Measurements from ENCODE around the gene AKAP13. TPM values are rescaled to one million over a fixed set of nuclear protein-coding genes. Genes with fewer than 3 reads are reported as not detected.
"Not testable (repeated sequence)": the region's sequence is repeated elsewhere in the genome, so short reads cannot be mapped to it uniquely, and the experiment has no call there.

AKAP13 gene
- polyA plus RNA-seq, 1 donor from 2014 or later = 10.0 TPM

DNA sequence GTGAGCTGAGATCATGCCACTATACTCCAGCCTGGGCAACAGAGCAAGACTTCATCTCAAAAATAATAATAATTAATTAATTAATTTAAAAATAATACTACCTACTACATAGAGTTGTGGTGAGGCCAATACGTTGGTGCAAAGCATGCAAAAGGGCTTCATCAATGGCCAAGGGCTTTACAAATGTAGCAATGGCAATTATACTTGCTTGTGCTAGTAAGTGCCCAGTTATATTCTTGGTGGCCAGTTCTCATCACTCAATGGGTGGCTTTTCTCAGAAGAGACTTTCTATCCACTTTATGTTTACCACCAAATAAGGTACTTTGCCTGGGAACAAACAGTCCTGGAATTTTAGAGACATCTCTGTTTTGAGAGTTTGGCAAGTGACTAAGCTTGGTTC is 36.2 kb upstream of the AKAP13 start:
- H3K4me3 ChIP-seq (ENCODE audit: low read length); H3K9me2 ChIP-seq (ENCODE audit: insufficient read depth, low read length); H3K27ac ChIP-seq (ENCODE audit: low read length); H3K9ac ChIP-seq (ENCODE audit: low read length); H3K27me3 ChIP-seq (ENCODE audit: insufficient read depth, low read depth, low read length); H3K36me3 ChIP-seq (ENCODE audit: insufficient read depth, low read length); H3K79me2 ChIP-seq (replicated peaks; ENCODE audit: insufficient read depth, low read length); H2AFZ ChIP-seq (ENCODE audit: low read depth, low read length); H4K20me1 ChIP-seq (ENCODE audit: insufficient read depth); H3F3A ChIP-seq (ENCODE audit: insufficient read depth, low read length, poor library complexity, severe bottlenecking); H3K4me2 ChIP-seq (ENCODE audit: low read length); H3K9me3 ChIP-seq (ENCODE audit: low read length): not testable (repeated sequence)

- H3K36me3 ChIP-seq (ENCODE audit: insufficient read depth, low read length); H2AFZ ChIP-seq (ENCODE audit: low read depth, low read length); H3K9me3 ChIP-seq (ENCODE audit: low read length); H3K9me2 ChIP-seq (ENCODE audit: insufficient read depth, low read length); H3F3A ChIP-seq (ENCODE audit: insufficient read depth, low read length, poor library complexity, severe bottlenecking); H3K79me2 ChIP-seq (replicated peaks; ENCODE audit: insufficient read depth, low read length); H3K4me3 ChIP-seq (ENCODE audit: low read length); H4K20me1 ChIP-seq (ENCODE audit: insufficient read depth); H3K9ac ChIP-seq (ENCODE audit: low read length); H3K27ac ChIP-seq (ENCODE audit: low read length); H3K27me3 ChIP-seq (ENCODE audit: insufficient read depth, low read depth, low read length); H3K4me2 ChIP-seq (ENCODE audit: low read length): not testable (repeated sequence)
These were observed 35.7 kb upstream of the AKAP13 start for GRCh38 chr15:85344653-85345114.

DNA sequence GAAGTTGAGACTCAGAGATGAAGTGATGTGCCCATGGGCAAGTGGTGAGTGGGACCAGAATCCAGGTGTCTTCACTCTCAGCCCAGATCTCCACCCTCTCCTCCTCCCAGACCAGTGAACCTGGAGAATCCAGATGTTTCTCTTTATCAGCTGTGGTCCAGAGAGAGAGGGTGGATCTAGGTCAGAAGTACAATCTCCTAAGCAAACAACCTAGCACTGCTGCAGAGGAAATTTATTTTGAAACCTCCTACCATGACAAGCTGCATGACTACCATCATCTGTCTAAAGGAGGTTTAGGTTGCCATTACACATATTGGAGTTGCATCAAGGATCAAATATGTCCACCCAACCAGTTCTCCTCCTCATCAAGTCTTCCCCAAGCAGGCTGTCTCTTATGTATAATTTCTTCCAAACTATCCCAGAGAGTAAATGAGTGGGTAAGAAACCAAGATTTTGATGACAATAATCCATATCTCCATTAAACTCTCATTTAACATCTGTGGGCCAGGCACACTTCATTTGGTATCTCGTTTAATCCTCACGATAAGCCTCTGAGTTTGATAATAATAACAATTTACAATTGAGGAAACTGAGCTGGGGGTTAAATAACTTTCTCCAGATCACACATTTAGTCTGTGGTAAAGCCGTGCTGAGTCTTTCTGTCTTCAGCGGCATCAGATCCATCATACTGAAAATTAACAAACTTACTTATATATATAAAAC is 35.0 kb upstream of the AKAP13 start:
- H3K27ac ChIP-seq (ENCODE audit: low read length); H3K79me2 ChIP-seq (replicated peaks; ENCODE audit: insufficient read depth, low read length); H3K4me2 ChIP-seq (ENCODE audit: low read length); H3K9ac ChIP-seq (ENCODE audit: low read length); H3K27me3 ChIP-seq (ENCODE audit: insufficient read depth, low read depth, low read length); H3K4me3 ChIP-seq (ENCODE audit: low read length); H2AFZ ChIP-seq (ENCODE audit: low read depth, low read length); H3K9me3 ChIP-seq (ENCODE audit: low read length); H3K9me2 ChIP-seq (ENCODE audit: insufficient read depth, low read length); H4K20me1 ChIP-seq (ENCODE audit: insufficient read depth); H3F3A ChIP-seq (ENCODE audit: insufficient read depth, low read length, poor library complexity, severe bottlenecking); H3K36me3 ChIP-seq (ENCODE audit: insufficient read depth, low read length): not testable (repeated sequence)

DNA sequence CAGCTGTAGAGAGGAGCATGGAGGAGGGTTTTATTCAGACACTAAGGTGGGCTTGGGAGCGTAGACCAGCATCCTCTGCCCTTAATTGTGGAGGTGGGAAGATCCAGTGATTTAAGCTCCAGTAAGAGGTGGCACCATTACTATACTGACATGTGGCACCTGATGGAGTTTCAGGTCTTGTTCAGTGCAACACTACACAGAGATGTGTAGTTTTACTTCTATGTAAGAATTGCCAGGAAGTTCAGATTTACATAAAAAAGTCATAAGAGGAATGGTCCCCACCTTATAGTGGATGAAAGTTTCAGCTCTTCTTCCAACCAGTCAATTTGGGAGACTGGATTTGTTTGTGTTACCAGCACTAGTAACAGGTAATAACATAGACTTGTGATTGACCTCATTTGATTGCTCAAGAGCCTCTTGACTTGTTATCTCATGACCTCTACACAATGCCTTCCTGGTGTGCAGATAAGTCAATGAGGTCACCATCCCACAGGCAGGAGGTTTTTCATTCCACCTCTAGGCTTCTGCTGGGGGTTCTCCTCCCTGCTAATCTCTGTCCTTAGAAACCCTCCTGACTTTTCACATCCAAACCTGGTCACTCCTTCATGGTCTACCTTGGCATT is 33.8 kb upstream of the AKAP13 start:
- H3K36me3 ChIP-seq (ENCODE audit: insufficient read depth, low read length); H3K4me2 ChIP-seq (ENCODE audit: low read length); H3K9ac ChIP-seq (ENCODE audit: low read length); H3K9me2 ChIP-seq (ENCODE audit: insufficient read depth, low read length); H3K4me3 ChIP-seq (ENCODE audit: low read length); H2AFZ ChIP-seq (ENCODE audit: low read depth, low read length); H3K27me3 ChIP-seq (ENCODE audit: insufficient read depth, low read depth, low read length); H3K27ac ChIP-seq (ENCODE audit: low read length); H3K9me3 ChIP-seq (ENCODE audit: low read length); H3F3A ChIP-seq (ENCODE audit: insufficient read depth, low read length, poor library complexity, severe bottlenecking); H4K20me1 ChIP-seq (ENCODE audit: insufficient read depth); H3K79me2 ChIP-seq (replicated peaks; ENCODE audit: insufficient read depth, low read length): not testable (repeated sequence)

- not testable (repeated sequence) for H3K9me3 ChIP-seq (ENCODE audit: low read length); H3K27me3 ChIP-seq (ENCODE audit: insufficient read depth, low read depth, low read length); H3K9ac ChIP-seq (ENCODE audit: low read length); H3K4me3 ChIP-seq (ENCODE audit: low read length); H2AFZ ChIP-seq (ENCODE audit: low read depth, low read length); H3K9me2 ChIP-seq (ENCODE audit: insufficient read depth, low read length); H3K4me2 ChIP-seq (ENCODE audit: low read length); H3K36me3 ChIP-seq (ENCODE audit: insufficient read depth, low read length); H3F3A ChIP-seq (ENCODE audit: insufficient read depth, low read length, poor library complexity, severe bottlenecking); H3K79me2 ChIP-seq (replicated peaks; ENCODE audit: insufficient read depth, low read length); H3K27ac ChIP-seq (ENCODE audit: low read length); H4K20me1 ChIP-seq (ENCODE audit: insufficient read depth)
- TF ChIP-seq REST (IDR thresholded peaks at IDR 0.05; ENCODE audit: borderline replicate concordance) = peak; percentile 69
These were observed 32.9 kb upstream of the AKAP13 start for GRCh38 chr15:85347264-85348047.

GRCh38 chr15:85348048-85348766 is 32.2 kb upstream of the AKAP13 start:
- H3K9ac ChIP-seq (ENCODE audit: low read length); H3K4me3 ChIP-seq (ENCODE audit: low read length): not testable (repeated sequence)

More at GRCh38 chr15:85348048-85348766, 32.2 kb upstream of the AKAP13 start:
- H3K79me2 ChIP-seq (replicated peaks; ENCODE audit: insufficient read depth, low read length); H3K4me2 ChIP-seq (ENCODE audit: low read length); H4K20me1 ChIP-seq (ENCODE audit: insufficient read depth); H3K9me3 ChIP-seq (ENCODE audit: low read length); H3K27me3 ChIP-seq (ENCODE audit: insufficient read depth, low read depth, low read length); H3K36me3 ChIP-seq (ENCODE audit: insufficient read depth, low read length); H3K9me2 ChIP-seq (ENCODE audit: insufficient read depth, low read length); H3F3A ChIP-seq (ENCODE audit: insufficient read depth, low read length, poor library complexity, severe bottlenecking); H2AFZ ChIP-seq (ENCODE audit: low read depth, low read length); H3K27ac ChIP-seq (ENCODE audit: low read length): not testable (repeated sequence)

Measured in neural cell (in vitro differentiated cells).